K562 (cell line): Measurements from ENCODE around the gene CHD5. TPM values are rescaled to one million over a fixed set of nuclear protein-coding genes. Genes with fewer than 3 reads are reported as not detected.

ENCODE experiments used
- PPARD ChIP-seq: fragments of 250-450 bp; sonication (Bioruptor Pico); IDR thresholded peaks from 2 replicates; pipeline ENCODE4 v1.8.0; 2022; ENCODE audit warnings: inconsistent platforms, mild to moderate bottlenecking, moderate library complexity
- SMAD1 ChIP-seq: fragments of 150-350 bp; IDR thresholded peaks from 2 replicates; pipeline ENCODE4 v1.6.1; 2014; ENCODE audit warnings: low read length, low read depth; ENCODE audit not compliant: partially characterized antibody
- TAF1 ChIP-seq: IDR thresholded peaks from 2 replicates; pipeline ENCODE4 v1.6.1; 2011; ENCODE audit warnings: mild to moderate bottlenecking, low read length, moderate library complexity; ENCODE audit not compliant: insufficient read depth, control insufficient read depth, severe bottlenecking; ENCODE audit errors: extremely low read depth
- TBL1XR1 ChIP-seq, 2 experiments: IDR thresholded peaks; 2 replicates each; pipeline ENCODE4 v1.6.1; 2012; ENCODE audit warnings: improper control_type of control experiment in 2 of 2, low read length in 2 of 2, mild to moderate bottlenecking in 1 of 2
- ZBTB40 ChIP-seq, 2 experiments: fragments of 450-650 bp in 1 of 2; sonication (generic) in 1 of 2; formaldehyde crosslinking in 1 of 2; IDR thresholded peaks; 2 replicates each; pipeline versions ENCODE4 v1.7.1 to v1.9.0; 2016 to 2022; ENCODE audit warnings: inconsistent platforms in 1 of 2, mild to moderate bottlenecking in 1 of 2, missing genetic modification reagents in 1 of 2
- ZNF280B ChIP-seq: fragments of 250-450 bp; sonication (Bioruptor Pico); IDR thresholded peaks from 2 replicates; pipeline ENCODE4 v1.5.1; 2021; ENCODE audit warnings: mild to moderate bottlenecking
- ZNF518B ChIP-seq: fragments of 250-450 bp; sonication (Bioruptor Pico); IDR thresholded peaks from 2 replicates; pipeline ENCODE4 v1.5.0; 2021; ENCODE audit warnings: mild to moderate bottlenecking, moderate library complexity
- polyA plus RNA-seq, 8 experiments: library from polyadenylated mRNA; depleted of rRNA in 4 of 8; stranded (reverse) in 5 of 8; unstranded in 3 of 8; fragments of >200 nt; fragmentation: Nextera tagmentation in 2 of 8; fragmentation: Illumina TruSeq in 1 of 8; extraction: Ambion mirVana in 2 of 8; extraction: Trizol in 1 of 8; gene quantifications; 2 replicates each; pipeline versions ENCODE4 v1.2.1 to v1.2.3, GENCODE V29; 2011 to 2014; ENCODE audit warnings: inconsistent platforms in 1 of 8, missing spikeins in 1 of 8
- total RNA-seq, 7 experiments: library from RNA; depleted of rRNA in 6 of 7; stranded (reverse); fragments of >200 nt in 6 of 7; fragmentation: Illumina TruSeq in 2 of 7; extraction: Trizol in 2 of 7; gene quantifications; 2 replicates each; pipeline versions ENCODE4 v1.2.1 to v1.2.3, GENCODE V29; 2011 to 2021; ENCODE audit warnings: low replicate concordance in 1 of 7
- TF ChIP-seq, protein P1 (sequence below): sonication (generic); formaldehyde crosslinking; IDR thresholded peaks from 2 replicates; pipeline ENCODE4 v1.8.0; 2022; ENCODE audit warnings: mild to moderate bottlenecking, low read depth, missing genetic modification reagents
- TF ChIP-seq, protein P2 (sequence below): fragments of 450-650 bp; IDR thresholded peaks from 2 replicates; pipeline ENCODE4 v1.6.1; 2016; ENCODE audit warnings: missing biosample characterization, missing genetic modification characterization

Gene CHD5
- total and polyA plus RNA-seq, 9 of the 15 experiments (the other 6 are each of a cell fraction or from before 2014, with no cell fraction given): 0.03 to 0.52 (median 0.11) TPM; not detected in 2

- TF ChIP-seq TAF1 (no peak), ZNF280B (CRISPR knock-in tag) (no peak), ZBTB40 (IDR thresholded peaks at IDR 0.05) (peak; percentile 10; the same call in 1 of the 2 replicates), ZBTB40 (CRISPR knock-in tag; IDR thresholded peaks at IDR 0.05) (no peak), ZNF518B (CRISPR knock-in tag) (no peak), TBL1XR1 (IDR thresholded peaks at IDR 0.05; ENCODE audit: low read length in 2 of 2) (no peak), SMAD1 (no peak), PPARD (CRISPR knock-in tag) (no peak)
- TF ChIP-seq, protein P1, sequence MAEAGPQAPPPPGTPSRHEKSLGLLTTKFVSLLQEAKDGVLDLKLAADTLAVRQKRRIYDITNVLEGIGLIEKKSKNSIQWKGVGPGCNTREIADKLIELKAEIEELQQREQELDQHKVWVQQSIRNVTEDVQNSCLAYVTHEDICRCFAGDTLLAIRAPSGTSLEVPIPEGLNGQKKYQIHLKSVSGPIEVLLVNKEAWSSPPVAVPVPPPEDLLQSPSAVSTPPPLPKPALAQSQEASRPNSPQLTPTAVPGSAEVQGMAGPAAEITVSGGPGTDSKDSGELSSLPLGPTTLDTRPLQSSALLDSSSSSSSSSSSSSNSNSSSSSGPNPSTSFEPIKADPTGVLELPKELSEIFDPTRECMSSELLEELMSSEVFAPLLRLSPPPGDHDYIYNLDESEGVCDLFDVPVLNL: no peak
- TF ChIP-seq, protein P2, sequence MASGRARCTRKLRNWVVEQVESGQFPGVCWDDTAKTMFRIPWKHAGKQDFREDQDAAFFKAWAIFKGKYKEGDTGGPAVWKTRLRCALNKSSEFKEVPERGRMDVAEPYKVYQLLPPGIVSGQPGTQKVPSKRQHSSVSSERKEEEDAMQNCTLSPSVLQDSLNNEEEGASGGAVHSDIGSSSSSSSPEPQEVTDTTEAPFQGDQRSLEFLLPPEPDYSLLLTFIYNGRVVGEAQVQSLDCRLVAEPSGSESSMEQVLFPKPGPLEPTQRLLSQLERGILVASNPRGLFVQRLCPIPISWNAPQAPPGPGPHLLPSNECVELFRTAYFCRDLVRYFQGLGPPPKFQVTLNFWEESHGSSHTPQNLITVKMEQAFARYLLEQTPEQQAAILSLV: no peak
These were observed 18.7 kb upstream of the CHD5 start (continued) for GRCh38 chr1:6198646-6199297.
